SW480 (cell line): ENCODE data around the gene MAPRE2.

ENCODE experiments used
- DNase-seq: peaks from one replicate; pipeline ENCODE4 v3.0.0-alpha.2; 2016; ENCODE audit warnings: low spot score

MAPRE2 gene

DNA sequence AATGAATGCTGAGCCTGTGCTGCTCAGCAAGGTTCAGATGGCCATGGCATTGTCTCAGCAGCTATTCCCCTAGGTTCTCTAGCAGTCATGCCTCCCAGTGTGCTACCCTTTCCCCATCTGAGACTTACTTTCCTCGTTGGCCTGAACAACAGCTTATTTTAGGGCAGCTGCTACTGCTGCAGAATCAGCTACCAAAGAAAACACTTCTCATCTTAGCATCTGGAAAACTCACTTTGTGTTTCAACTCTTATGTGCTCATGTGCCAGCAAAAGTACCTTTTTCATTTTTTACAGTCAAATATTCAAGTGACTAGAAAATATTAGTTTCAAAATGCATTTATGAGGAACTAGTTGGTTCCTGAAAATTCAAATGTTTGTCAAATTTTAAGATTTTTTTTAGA, 139.2 kb downstream of the MAPRE2 start:
- no peak for DNase-seq

DNA sequence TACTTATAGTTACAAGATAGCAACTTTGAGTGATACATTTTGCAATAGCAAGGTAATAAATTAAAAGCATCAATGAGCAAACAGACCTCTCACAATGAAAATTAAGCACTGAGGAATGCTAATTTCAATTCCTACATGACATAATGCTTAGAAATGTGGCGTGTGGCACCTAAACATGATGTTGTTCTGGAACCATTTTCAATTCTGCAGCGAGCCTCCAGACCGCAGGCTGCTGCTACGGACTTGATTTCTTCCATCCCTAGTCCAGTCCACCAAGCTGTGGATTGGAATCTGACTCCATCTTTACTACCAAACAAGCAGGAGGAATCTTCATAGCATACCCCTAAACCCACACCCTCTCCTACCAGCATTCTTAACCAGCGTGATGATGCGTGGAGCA, 140.9 kb downstream of the MAPRE2 start:
- DNase-seq, result no peak

DNA sequence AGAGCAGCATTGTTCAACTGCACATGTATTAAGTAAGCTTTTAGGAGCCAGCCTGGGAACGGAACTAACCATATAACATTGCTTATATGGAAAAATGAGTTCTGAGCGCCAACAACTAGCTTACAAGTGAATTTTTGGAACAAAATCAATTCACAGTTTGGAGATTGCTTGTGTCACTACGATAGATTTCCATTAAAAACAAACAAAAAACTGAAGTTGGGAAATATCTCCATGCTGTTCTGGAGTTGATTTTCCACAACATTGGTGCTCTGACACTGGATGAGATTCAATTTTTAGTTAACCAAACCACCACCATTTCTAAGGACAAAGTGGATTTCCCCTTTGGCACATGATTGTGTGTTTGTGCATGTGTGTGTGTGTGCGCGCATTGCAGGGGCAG, 142.7 kb downstream of the MAPRE2 start:
- DNase-seq, result no peak

DNA sequence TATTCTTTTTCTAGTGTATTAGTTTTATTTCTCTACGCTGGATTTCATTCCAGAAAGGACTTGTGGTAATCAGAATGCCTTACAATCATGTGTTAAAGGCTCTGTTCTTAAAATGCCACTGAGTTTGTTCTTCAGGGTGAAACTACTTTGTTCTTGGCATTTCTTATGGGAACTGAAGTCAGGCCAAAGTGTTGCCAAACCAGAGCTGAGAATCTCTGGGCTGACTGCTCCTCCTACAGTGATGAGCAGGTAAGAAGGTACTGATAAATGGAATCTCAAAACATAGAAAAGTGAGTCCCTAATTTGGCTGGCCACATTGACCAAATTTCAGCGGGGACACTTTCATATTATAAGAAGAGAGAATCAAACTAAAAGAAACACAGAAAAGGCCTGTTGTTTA, 144.6 kb downstream of the MAPRE2 start:
- no peak for DNase-seq

DNA sequence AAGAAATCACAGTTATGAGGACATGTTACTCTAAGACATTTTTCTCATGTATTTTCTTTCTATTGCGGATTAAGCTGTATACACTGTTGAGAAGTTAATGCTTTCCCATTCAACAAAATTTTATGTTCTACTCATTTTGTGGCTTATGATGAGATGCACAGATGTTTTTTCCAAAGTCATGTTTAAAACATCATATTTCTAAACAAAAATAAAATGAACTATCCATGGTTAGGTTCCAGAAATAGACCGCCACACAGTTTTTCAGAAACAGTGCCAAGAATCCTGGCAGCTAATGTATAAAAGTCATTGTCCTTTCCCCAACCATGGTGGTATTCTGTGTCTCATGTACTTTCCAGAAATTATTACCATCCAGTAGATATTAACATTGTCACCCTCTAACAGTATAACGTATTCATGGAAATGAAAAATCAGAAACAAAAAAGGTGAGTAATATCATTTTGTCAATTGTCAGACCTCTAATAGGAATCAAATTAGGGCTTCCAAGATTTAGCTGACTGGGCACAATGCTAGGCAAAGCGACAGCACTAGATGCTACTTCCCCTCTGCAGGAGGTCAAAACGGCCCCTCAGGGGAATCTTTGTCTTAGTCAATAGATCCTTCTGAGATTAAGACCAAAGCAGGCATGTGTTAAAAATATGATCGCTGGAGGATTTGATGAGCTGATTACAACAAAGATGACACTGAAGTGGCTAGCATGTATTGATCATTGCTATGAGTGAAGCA, 145.2 kb downstream of the MAPRE2 start:
- no peak for DNase-seq

DNA sequence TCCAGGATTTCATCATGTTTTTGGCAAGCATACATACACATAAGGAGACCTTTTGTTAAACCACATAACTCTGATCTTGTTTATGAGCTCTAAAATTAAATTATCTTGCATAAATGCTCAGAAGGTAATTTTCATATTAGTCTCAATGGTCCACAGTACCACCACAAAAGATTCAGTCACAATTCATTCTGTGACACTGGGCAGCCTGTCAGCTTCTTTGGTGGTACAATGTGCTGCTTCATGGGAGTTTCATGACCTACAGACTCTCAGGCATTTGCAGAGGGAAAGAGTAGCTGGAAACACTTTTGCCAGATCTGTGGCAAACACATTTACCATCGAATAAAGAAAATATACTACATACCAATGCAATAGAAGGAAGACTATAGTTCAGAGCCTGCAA, 148.3 kb downstream of the MAPRE2 start:
- DNase-seq, result no peak

DNA sequence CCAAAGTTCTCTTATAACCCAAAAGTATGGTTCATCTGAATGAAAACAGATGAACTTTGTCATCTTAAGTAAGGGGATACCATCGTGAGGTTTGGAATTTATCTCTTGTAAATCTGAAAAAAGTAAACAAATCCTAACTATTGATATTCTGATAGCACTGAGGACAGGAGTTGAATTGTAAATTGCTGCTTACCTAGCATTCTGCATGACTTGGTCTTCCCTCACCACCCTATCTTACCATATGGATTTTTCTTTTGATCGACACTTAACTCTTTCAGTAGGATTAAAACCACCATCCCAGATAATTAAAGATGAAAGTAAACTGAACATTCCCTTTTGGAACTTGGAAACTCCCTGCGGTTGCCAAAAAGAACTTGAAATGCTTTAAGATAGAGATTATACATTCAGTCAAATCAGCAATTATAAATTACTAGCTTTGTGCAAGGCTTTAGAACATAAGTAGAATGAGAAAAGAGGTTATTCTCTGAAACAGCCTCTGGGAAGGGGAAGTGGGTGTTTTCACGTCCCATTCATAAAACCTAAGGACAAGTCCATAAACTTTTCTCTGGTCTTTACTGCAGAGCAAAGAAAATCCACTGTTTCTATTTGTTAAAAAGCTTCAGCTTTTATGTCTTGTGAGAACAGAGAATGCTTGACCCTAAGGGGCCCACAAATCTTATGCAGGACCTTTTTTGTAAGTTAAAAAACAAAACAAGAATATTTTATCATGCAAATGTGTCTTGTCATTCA, 149.9 kb downstream of the MAPRE2 start:
- DNase-seq, result no peak

DNA sequence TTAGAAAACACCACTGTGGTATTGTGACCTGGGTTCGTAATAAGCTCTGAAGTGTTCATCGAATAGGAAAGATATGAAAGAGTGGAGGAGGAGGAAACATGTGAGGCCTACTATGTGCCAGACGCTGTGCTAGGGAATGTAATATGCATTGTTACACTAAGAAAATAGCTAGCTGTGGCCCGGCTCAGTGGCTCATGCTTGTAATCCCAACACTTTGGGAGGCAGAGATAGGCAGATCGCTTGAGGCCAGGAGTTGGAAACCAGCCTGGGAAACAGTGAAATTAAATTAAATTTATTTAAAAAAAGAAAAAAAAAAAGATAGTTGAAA, 150.4 kb downstream of the MAPRE2 start:
- no peak for DNase-seq

DNA sequence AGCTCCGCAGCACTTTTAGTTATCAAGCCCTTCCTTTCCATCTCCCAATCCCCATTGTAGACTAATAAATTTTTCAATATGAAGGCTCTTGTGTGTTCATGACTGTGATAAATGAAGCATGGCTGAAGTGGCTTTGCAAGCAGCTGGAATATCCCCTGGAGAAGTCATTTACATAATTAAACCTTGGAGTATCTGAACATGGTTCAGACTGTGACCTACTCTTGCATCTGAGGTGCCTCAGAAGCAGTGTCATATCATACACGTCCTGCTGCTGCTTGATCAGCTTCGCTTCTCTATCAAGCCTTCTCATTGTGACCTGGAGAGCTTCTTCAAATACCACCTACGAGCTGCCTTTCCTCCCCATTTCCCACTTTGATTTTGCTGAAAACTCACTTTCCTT, 151.2 kb downstream of the MAPRE2 start:
- DNase-seq, result no peak
